MM.1S (cell line): ENCODE measurements around the gene MVB12B.

Source experiments
- DNase-seq: peaks from one replicate; pipeline ENCODE4 v3.0.0-alpha.2; 2015
- H2AFZ ChIP-seq: fragments of 300-600 bp; sonication (generic); 2 replicates; pipeline ENCODE4 v1.6.0; 2016; ENCODE audit warnings: antibody characterized with exemption, low read length
- H3F3A ChIP-seq: fragments of 300-600 bp; sonication (generic); 2 replicates; pipeline ENCODE4 v1.6.1; 2016; ENCODE audit warnings: mild to moderate bottlenecking, antibody characterized with exemption, low read length, moderate library complexity, mixed read lengths; ENCODE audit not compliant: insufficient read depth
- H3K27ac ChIP-seq: fragments of 300-600 bp; sonication (generic); 2 replicates; pipeline ENCODE4 v1.5.1; 2016; ENCODE audit warnings: mild to moderate bottlenecking, low read length
- H3K27me3 ChIP-seq: fragments of 300-600 bp; sonication (generic); replicated peaks from 2 replicates; pipeline ENCODE4 v1.6.0; 2016; ENCODE audit warnings: low read length; ENCODE audit not compliant: insufficient read depth
- H3K36me3 ChIP-seq: fragments of 300-600 bp; sonication (generic); replicated peaks from 2 replicates; pipeline ENCODE4 v1.6.1; 2016; ENCODE audit warnings: mild to moderate bottlenecking, low read length, mixed read lengths; ENCODE audit not compliant: insufficient read depth
- H3K4me1 ChIP-seq: fragments of 300-600 bp; sonication (generic); 2 replicates; pipeline ENCODE4 v1.6.1; 2016; ENCODE audit warnings: low read length, mixed read lengths
- H3K4me2 ChIP-seq: fragments of 300-600 bp; sonication (generic); 2 replicates; pipeline ENCODE4 v1.6.0; 2016; ENCODE audit warnings: low read depth, low read length
- H3K4me3 ChIP-seq: fragments of 300-600 bp; sonication (generic); 2 replicates; pipeline ENCODE4 v1.5.1; 2016; ENCODE audit warnings: low read length, mixed read lengths
- H3K79me2 ChIP-seq: fragments of 300-600 bp; sonication (generic); 2 replicates; pipeline ENCODE4 v1.6.1; 2016; ENCODE audit warnings: mixed run types, low read length, mixed read lengths
- H3K9ac ChIP-seq: fragments of 300-600 bp; sonication (generic); 2 replicates; pipeline ENCODE4 v1.6.1; 2016; ENCODE audit warnings: low read length, mixed read lengths
- H3K9me2 ChIP-seq: fragments of 300-600 bp; sonication (generic); replicated peaks from 2 replicates; pipeline ENCODE4 v1.6.1; 2016; ENCODE audit warnings: mild to moderate bottlenecking, low read length, mixed read lengths; ENCODE audit not compliant: insufficient read depth
- H3K9me3 ChIP-seq: fragments of 300-600 bp; sonication (generic); replicated peaks from 2 replicates; pipeline ENCODE4 v1.6.1; 2016; ENCODE audit warnings: mild to moderate bottlenecking, low read length, mixed read lengths; ENCODE audit not compliant: insufficient read depth
- H4K20me1 ChIP-seq: fragments of 300-600 bp; sonication (generic); 2 replicates; pipeline ENCODE4 v1.6.1; 2016; ENCODE audit warnings: mild to moderate bottlenecking, low read length, moderate library complexity, mixed read lengths; ENCODE audit not compliant: insufficient read depth
- CTCF ChIP-seq: fragments of 300-600 bp; sonication (generic); IDR thresholded peaks from 2 replicates; pipeline ENCODE4 v1.5.1; 2016; ENCODE audit warnings: antibody characterized with exemption, low read length, mixed read lengths
- EZH2 ChIP-seq: fragments of 300-600 bp; sonication (generic); optimal IDR thresholded peaks from 2 replicates; pipeline ENCODE3; 2017; ENCODE audit warnings: low read depth, mild to moderate bottlenecking, antibody characterized with exemption, low read length, mixed read lengths
- EZH2phosphoT487 ChIP-seq: fragments of 300-600 bp; sonication (generic); IDR thresholded peaks from 2 replicates; pipeline ENCODE4 v1.6.1; 2018; ENCODE audit warnings: antibody characterized with exemption, low read length

The MVB12B gene

GRCh38 chr9:126363250-126363649 is 36.6 kb downstream of the MVB12B start:
- Histone ChIP-seq H3K9me3 (no peaks in the 10 kb centered on the region; the same call in 1 of the 2 replicates), H3F3A (no peaks in the 10 kb centered on the region), H4K20me1 (no peaks in the 10 kb centered on the region), H3K9me2 (no peaks in the 10 kb centered on the region), H3K36me3 (no peaks in the 10 kb centered on the region), H2AFZ (no peak overlapping the region), H3K27me3 (no peaks in the 10 kb centered on the region), H3K4me2 (no peak overlapping the region), H3K27ac (no peak overlapping the region), H3K4me1 (no peaks in the 10 kb centered on the region), H3K9ac (no peak overlapping the region), H3K79me2 (no peaks in the 10 kb centered on the region), H3K4me3 (no peak overlapping the region)
- no peak for DNase-seq
- TF ChIP-seq CTCF (no peak), EZH2phosphoT487 (no peak), EZH2 (no peak)

GRCh38 chr9:126363847-126364671 is 37.4 kb downstream of the MVB12B start:
- H3K27me3 ChIP-seq: no peaks in the 10 kb centered on the region
- H3K4me1 ChIP-seq: no peaks in the 10 kb centered on the region
- no peaks in the 10 kb centered on the region for H4K20me1 ChIP-seq
- no peaks in the 10 kb centered on the region for H3K79me2 ChIP-seq
- no peak overlapping the region for H3K4me2 ChIP-seq
- no peaks in the 10 kb centered on the region; the same call in 1 of the 2 replicates for H3K9me3 ChIP-seq
- DNase-seq: no peak
- H2AFZ ChIP-seq: no peak overlapping the region
- H3K9me2 ChIP-seq: no peaks in the 10 kb centered on the region
- no peak overlapping the region for H3K9ac ChIP-seq
- H3K27ac ChIP-seq: no peak overlapping the region
- H3K36me3 ChIP-seq: no peaks in the 10 kb centered on the region
- no peak overlapping the region for H3K4me3 ChIP-seq
- no peaks in the 10 kb centered on the region for H3F3A ChIP-seq
- TF ChIP-seq EZH2 (no peak), EZH2phosphoT487 (no peak), CTCF (no peak)

GRCh38 chr9:126365780-126366179 is 39.2 kb downstream of the MVB12B start:
- no peaks in the 10 kb centered on the region for H3K9me2 ChIP-seq
- H4K20me1 ChIP-seq: no peaks in the 10 kb centered on the region
- no peaks in the 10 kb centered on the region for H3F3A ChIP-seq
- TF ChIP-seq EZH2phosphoT487: no peak
- TF ChIP-seq EZH2: no peak
- TF ChIP-seq CTCF: no peak
- no peaks in the 10 kb centered on the region for H3K4me1 ChIP-seq
- H3K27ac ChIP-seq: no peak overlapping the region
- no peak overlapping the region for H3K4me3 ChIP-seq
- no peak for DNase-seq
- H3K27me3 ChIP-seq: no peaks in the 10 kb centered on the region
- no peak overlapping the region for H2AFZ ChIP-seq
- H3K9me3 ChIP-seq: no peaks in the 10 kb centered on the region; the same call in 1 of the 2 replicates
- no peaks in the 10 kb centered on the region for H3K79me2 ChIP-seq
- no peaks in the 10 kb centered on the region for H3K36me3 ChIP-seq
- no peak overlapping the region for H3K9ac ChIP-seq
- no peak overlapping the region for H3K4me2 ChIP-seq
